ENCODE results near the gene GABRG2. TPM values are rescaled to one million over a fixed set of nuclear protein-coding genes. Genes with fewer than 3 reads are reported as not detected.

The GABRG2 gene
- total RNA-seq, 5 donors from 2014 or later (not counting 1 experiment from before 2014, with no cell fraction given), result 2.2 TPM; not detected in 4

DNA sequence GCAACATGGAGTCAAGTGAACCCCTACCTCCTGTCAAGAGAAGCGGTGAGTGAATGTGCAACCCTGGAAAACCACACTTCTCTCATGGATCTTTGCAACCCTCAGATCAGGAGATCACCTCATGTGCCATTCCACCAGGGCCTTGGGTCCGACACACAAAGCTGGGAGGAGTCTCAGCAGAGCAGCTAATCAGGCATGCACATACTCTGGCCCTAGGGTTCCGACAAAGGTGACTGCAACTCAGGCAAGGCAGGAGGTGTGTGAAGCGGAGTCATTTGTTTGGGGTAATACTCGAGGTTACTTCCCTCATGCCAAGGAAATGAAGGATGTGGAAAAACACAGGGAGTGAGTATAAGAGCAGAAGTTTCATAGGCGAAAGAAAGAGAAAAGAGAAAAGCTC, 96.1 kb downstream of the GABRG2 start:
- ChIA-PET CTCF (no interaction called here), POLR2A (no interaction called here)
- Mint-ChIP-seq H3K9me3 (peaks cover 16 to 35% (median 26%) of the 10 kb centered on the region in 3 donors), H3K4me1 (no peaks in the 10 kb centered on the region), H3K27me3 (no peaks in the 10 kb centered on the region), H3K36me3 (no peaks in the 10 kb centered on the region), H3K4me3 (no peak overlapping the region), H3K27ac (no peak overlapping the region)
- Histone ChIP-seq H3K27me3 (replicated peaks in 1 of 2; ENCODE audit: control insufficient read depth in 2 of 2, extremely low read depth in 1 of 2, insufficient read depth in 2 of 2, low read length in 1 of 2) (no peaks in the 10 kb centered on the region), H3K4me1 (ENCODE audit: control insufficient read depth in 1 of 2, extremely low read depth in 1 of 2, insufficient read depth in 2 of 2, low read length in 2 of 2) (no peaks in the 10 kb centered on the region), H3K27ac (ENCODE audit: low read length) (no peak overlapping the region), H3K36me3 (ENCODE audit: control insufficient read depth in 2 of 2, extremely low read depth in 1 of 2, insufficient read depth in 1 of 2, low read length in 1 of 2) (no peaks in the 10 kb centered on the region), H3K4me3 (ENCODE audit: control insufficient read depth in 1 of 2, extremely low read depth in 1 of 2, low read length in 1 of 2) (no peak overlapping the region), H3K9me3 (peaks cover 3% of the 10 kb centered on the region)
- ATAC-seq (replicated peaks in 1 of 4) (no peak), DNase-seq (no peak)
- 84% methylated on average over 6 of the region's 6 CpGs for WGBS (ENCODE audit: insufficient coverage)

DNA sequence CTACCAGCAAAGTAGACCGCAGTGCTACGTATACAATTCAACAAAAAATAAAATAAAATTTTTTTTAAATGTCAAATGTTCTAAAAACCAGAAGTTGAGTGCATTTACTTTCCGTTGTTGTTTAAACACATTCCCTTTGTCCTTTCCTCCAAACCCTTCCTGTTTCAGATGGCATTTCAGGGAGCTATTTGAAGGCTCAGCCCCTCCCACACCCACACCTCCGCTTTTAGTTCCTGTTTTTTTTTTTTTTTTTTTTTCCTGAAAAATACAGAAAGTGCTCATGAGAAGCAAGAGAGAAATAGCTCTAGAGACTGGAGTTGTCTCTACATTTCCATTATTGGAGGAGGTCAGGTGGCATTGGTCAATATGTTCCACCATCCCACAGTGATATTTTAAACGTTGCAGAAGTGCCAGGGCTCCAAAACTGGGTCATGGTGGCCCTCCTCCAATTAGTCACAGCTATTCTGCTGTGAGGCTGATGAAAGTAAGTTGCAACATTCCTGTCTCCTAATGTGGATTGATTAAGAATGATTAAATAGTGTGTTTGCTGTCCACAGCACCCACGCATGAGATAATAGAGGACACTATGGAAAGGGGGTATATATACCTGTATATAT, 106.9 kb downstream of the GABRG2 start:
- CTCF ChIA-PET, result no interaction called here
- no peak for DNase-seq
- Mint-ChIP-seq H3K4me3 (no peak overlapping the region), H3K4me1 (no peaks in the 10 kb centered on the region), H3K27ac (no peak overlapping the region), H3K36me3 (no peaks in the 10 kb centered on the region), H3K27me3 (no peaks in the 10 kb centered on the region), H3K9me3 (peaks cover 0 to 13% (median 6%) of the 10 kb centered on the region in 3 donors)
- ATAC-seq (replicated peaks in 1 of 4), result no peak
- Histone ChIP-seq H3K4me3 (ENCODE audit: control insufficient read depth in 1 of 2, extremely low read depth in 1 of 2, low read length in 1 of 2) (no peak overlapping the region), H3K36me3 (ENCODE audit: control insufficient read depth in 2 of 2, extremely low read depth in 1 of 2, insufficient read depth in 1 of 2, low read length in 1 of 2) (no peaks in the 10 kb centered on the region), H3K27me3 (replicated peaks in 1 of 2; ENCODE audit: control insufficient read depth in 2 of 2, extremely low read depth in 1 of 2, insufficient read depth in 2 of 2, low read length in 1 of 2) (no peaks in the 10 kb centered on the region), H3K4me1 (ENCODE audit: control insufficient read depth in 1 of 2, extremely low read depth in 1 of 2, insufficient read depth in 2 of 2, low read length in 2 of 2) (no peaks in the 10 kb centered on the region), H3K9me3 (no peaks in the 10 kb centered on the region), H3K27ac (ENCODE audit: low read length) (no peak overlapping the region)
- POLR2A ChIA-PET, result no interaction called here
- WGBS (ENCODE audit: insufficient coverage), result 33% methylated on average over 1 of the region's 6 CpGs

DNA sequence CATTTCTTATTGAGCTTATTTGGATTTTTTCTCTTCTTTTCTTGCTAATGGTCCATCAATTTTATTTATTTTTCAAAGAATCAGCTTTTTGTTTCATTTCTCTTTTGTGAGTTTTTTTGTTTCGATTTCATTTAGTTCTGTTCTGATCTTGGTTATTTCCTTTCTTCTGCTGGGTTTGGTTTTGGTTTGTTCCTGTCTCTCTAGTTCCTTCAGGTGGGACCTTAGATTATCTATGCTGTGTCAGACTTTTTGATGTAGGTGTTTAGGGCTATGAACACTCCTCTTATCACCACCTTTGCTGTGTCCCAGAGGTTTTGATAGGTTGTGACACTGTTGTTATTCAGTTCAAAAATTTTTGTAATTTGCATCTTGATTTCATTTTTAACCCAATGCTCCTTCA, 119.8 kb downstream of the GABRG2 start:
- no peaks in the 10 kb centered on the region for H3K27me3 Mint-ChIP-seq

DNA sequence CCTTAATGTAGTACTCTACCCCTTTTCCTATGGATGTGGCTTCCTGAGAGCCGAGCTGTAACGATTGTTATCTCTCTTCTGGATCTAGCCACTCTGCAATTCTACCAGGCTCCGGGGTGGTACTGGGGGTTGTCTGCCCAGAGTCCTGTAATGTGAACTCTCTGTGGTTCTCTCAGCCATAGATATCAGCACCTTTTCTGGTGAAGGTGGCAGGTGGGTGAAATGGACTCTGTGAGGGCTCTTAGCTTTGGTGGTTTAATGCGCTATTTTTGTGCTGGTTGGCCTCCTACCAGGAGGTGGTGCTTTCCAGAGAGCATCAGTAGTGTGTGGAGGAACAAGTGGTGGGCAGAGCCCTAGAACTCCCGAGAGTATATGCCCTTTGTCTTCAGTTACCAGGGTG, 122.1 kb downstream of the GABRG2 start:
- ChIA-PET POLR2A (no interaction called here), CTCF (no interaction called here)
- no peak overlapping the region for H3K4me3 Mint-ChIP-seq
- ATAC-seq (replicated peaks in 1 of 4) (no peak), DNase-seq (no peak)
- H3K27ac Mint-ChIP-seq, result no peak overlapping the region
- no peaks in the 10 kb centered on the region for H3K4me1 ChIP-seq (ENCODE audit: control insufficient read depth in 1 of 2, extremely low read depth in 1 of 2, insufficient read depth in 2 of 2, low read length in 2 of 2)
- no peak overlapping the region for H3K27ac ChIP-seq (ENCODE audit: low read length)
- H3K9me3 ChIP-seq, result no peaks in the 10 kb centered on the region
- no peak overlapping the region for H3K4me3 ChIP-seq (ENCODE audit: control insufficient read depth in 1 of 2, extremely low read depth in 1 of 2, low read length in 1 of 2)
- no peaks in the 10 kb centered on the region for H3K27me3 Mint-ChIP-seq
- WGBS (ENCODE audit: insufficient coverage), result 83% methylated on average over 2 of the region's 5 CpGs
- no peaks in the 10 kb centered on the region for H3K36me3 Mint-ChIP-seq
- no peaks in the 10 kb centered on the region for H3K36me3 ChIP-seq (ENCODE audit: control insufficient read depth in 2 of 2, extremely low read depth in 1 of 2, insufficient read depth in 1 of 2, low read length in 1 of 2)
- H3K27me3 ChIP-seq (replicated peaks in 1 of 2; ENCODE audit: control insufficient read depth in 2 of 2, extremely low read depth in 1 of 2, insufficient read depth in 2 of 2, low read length in 1 of 2), result no peaks in the 10 kb centered on the region
- peaks cover 10 to 20% (median 13%) of the 10 kb centered on the region in 3 donors for H3K9me3 Mint-ChIP-seq
- no peaks in the 10 kb centered on the region for H3K4me1 Mint-ChIP-seq

More for the DNA sequence above, 119.8 kb downstream of the GABRG2 start:
- Histone ChIP-seq H3K27me3 (replicated peaks in 1 of 2; ENCODE audit: control insufficient read depth in 2 of 2, extremely low read depth in 1 of 2, insufficient read depth in 2 of 2, low read length in 1 of 2) (no peaks in the 10 kb centered on the region), H3K4me3 (ENCODE audit: control insufficient read depth in 1 of 2, extremely low read depth in 1 of 2, low read length in 1 of 2) (no peak overlapping the region), H3K4me1 (ENCODE audit: control insufficient read depth in 1 of 2, extremely low read depth in 1 of 2, insufficient read depth in 2 of 2, low read length in 2 of 2) (no peaks in the 10 kb centered on the region), H3K9me3 (no peaks in the 10 kb centered on the region), H3K36me3 (ENCODE audit: control insufficient read depth in 2 of 2, extremely low read depth in 1 of 2, insufficient read depth in 1 of 2, low read length in 1 of 2) (no peaks in the 10 kb centered on the region), H3K27ac (ENCODE audit: low read length) (no peak overlapping the region)
- Mint-ChIP-seq H3K36me3 (no peaks in the 10 kb centered on the region), H3K4me1 (no peaks in the 10 kb centered on the region), H3K4me3 (no peak overlapping the region), H3K9me3 (peaks cover 7 to 27% (median 11%) of the 10 kb centered on the region in 3 donors), H3K27ac (no peak overlapping the region)
- ChIA-PET POLR2A (no interaction called here), CTCF (no interaction called here)
- no CpG with 5 or more reads among the region's 1 CpG for whole genome bisulfite sequencing (ENCODE audit: insufficient coverage)
- no peak for DNase-seq
- no peak for ATAC-seq (replicated peaks in 1 of 4)

DNA sequence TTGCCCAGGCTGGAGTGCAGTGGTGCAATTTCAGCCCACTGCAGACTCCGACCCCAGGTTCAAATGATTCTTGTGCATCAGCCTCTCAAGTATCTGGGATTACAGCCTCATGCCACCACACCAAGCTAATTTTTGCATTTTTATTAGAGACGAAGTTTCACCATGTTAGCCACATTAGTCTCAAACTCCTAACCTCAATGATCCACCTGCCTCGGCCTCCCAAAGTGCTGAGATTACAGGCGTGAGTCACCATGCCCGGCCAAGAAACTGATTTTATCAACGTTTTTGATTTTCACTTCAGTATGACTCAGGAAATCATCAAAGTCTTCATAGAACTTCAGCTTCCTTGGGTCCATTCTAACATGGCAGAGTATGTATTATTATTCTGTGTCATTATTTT, 125.4 kb downstream of the GABRG2 start:
- 88% methylated on average over 4 of the region's 6 CpGs for WGBS (ENCODE audit: insufficient coverage)
- no peak for DNase-seq
- CTCF ChIA-PET, result no interaction called here
- ATAC-seq (replicated peaks in 1 of 4), result no peak
- Histone ChIP-seq H3K9me3 (no peaks in the 10 kb centered on the region), H3K4me3 (ENCODE audit: control insufficient read depth in 1 of 2, extremely low read depth in 1 of 2, low read length in 1 of 2) (no peak overlapping the region), H3K27me3 (replicated peaks in 1 of 2; ENCODE audit: control insufficient read depth in 2 of 2, extremely low read depth in 1 of 2, insufficient read depth in 2 of 2, low read length in 1 of 2) (no peaks in the 10 kb centered on the region), H3K27ac (ENCODE audit: low read length) (no peak overlapping the region), H3K36me3 (ENCODE audit: control insufficient read depth in 2 of 2, extremely low read depth in 1 of 2, insufficient read depth in 1 of 2, low read length in 1 of 2) (no peaks in the 10 kb centered on the region), H3K4me1 (ENCODE audit: control insufficient read depth in 1 of 2, extremely low read depth in 1 of 2, insufficient read depth in 2 of 2, low read length in 2 of 2) (no peaks in the 10 kb centered on the region)
- Mint-ChIP-seq H3K36me3 (no peaks in the 10 kb centered on the region), H3K27me3 (no peaks in the 10 kb centered on the region), H3K4me3 (no peak overlapping the region), H3K27ac (no peak overlapping the region), H3K9me3 (peaks cover 4 to 7% (median 6%) of the 10 kb centered on the region in 3 donors), H3K4me1 (no peaks in the 10 kb centered on the region)
- POLR2A ChIA-PET, result no interaction called here

DNA sequence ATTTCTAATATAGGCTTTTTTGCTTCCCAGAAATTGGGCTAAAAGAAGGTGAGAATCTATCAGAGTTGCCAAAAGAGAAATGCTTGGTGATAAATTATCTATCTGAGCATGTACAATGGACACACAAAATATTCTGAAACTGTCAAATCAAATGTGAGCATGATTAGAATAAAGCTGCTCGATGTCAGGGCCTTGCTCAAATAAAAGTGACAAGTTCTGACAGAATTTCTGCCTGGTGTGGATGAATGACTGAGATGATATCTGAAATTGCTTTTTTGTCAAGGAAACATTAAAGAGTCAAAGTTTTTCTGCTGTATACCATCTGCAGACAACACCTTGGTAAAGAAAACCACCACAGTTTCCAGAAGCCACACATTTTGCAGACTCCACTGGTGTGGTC, 128.8 kb downstream of the GABRG2 start:
- Mint-ChIP-seq H3K36me3 (no peaks in the 10 kb centered on the region), H3K27me3 (no peaks in the 10 kb centered on the region), H3K9me3 (peaks cover 0 to 7% (median 0%) of the 10 kb centered on the region in 3 donors), H3K4me3 (no peak overlapping the region), H3K27ac (no peak overlapping the region), H3K4me1 (no peaks in the 10 kb centered on the region)
- DNase-seq (no peak), ATAC-seq (replicated peaks in 1 of 4) (no peak)
- Histone ChIP-seq H3K4me1 (ENCODE audit: control insufficient read depth in 1 of 2, extremely low read depth in 1 of 2, insufficient read depth in 2 of 2, low read length in 2 of 2) (no peaks in the 10 kb centered on the region), H3K27ac (ENCODE audit: low read length) (no peak overlapping the region), H3K36me3 (ENCODE audit: control insufficient read depth in 2 of 2, extremely low read depth in 1 of 2, insufficient read depth in 1 of 2, low read length in 1 of 2) (no peaks in the 10 kb centered on the region), H3K9me3 (no peaks in the 10 kb centered on the region), H3K27me3 (replicated peaks in 1 of 2; ENCODE audit: control insufficient read depth in 2 of 2, extremely low read depth in 1 of 2, insufficient read depth in 2 of 2, low read length in 1 of 2) (no peaks in the 10 kb centered on the region), H3K4me3 (ENCODE audit: control insufficient read depth in 1 of 2, extremely low read depth in 1 of 2, low read length in 1 of 2) (no peak overlapping the region)
- CTCF ChIA-PET, result no interaction called here
- POLR2A ChIA-PET, result no interaction called here
- 67% methylated on average over 1 of the region's 1 CpG for WGBS (ENCODE audit: insufficient coverage)
